Hindlimb muscle (tissue), 1 donor: ENCODE measurements around the gene ENTPD6. TPM values are rescaled to one million over a fixed set of nuclear protein-coding genes. Genes with fewer than 3 reads are reported as not detected.
"Not testable (repeated sequence)": the region's sequence is repeated elsewhere in the genome, so short reads cannot be mapped to it uniquely, and the experiment has no call there.

Experiments
- DNase-seq: peaks from one replicate; pipeline ENCODE4 v3.0.0-alpha.2; 2013
- polyA plus RNA-seq: library from polyadenylated mRNA; unstranded; fragments of 120-200 nt; gene quantifications from one replicate; pipeline ENCODE4 v1.2.1, GENCODE V29; 2013; ENCODE audit not compliant: insufficient read length

ENTPD6 gene
- polyA plus RNA-seq, 1 donor = 33.3 TPM

DNA sequence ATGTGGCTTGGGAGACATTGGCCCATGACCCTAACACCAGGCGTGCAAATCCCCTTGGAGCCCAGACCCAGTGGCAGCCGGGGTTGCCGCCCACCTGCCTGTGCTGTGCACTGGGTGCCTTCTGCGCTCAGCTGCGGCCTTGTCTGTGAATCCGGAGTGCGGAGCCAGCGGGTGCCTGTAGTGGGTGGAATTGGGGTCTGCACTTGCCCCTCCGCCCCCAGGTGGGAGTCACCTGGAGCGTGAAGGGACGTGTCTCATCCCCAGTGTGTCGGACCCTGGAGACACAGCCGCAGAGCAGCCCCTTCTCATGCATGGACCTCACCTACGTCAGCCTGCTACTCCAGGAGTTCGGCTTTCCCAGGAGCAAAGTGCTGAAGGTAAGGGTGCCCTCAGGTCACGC lies 29.4 kb downstream of the ENTPD6 start:
- DNase-seq = no peak

DNA sequence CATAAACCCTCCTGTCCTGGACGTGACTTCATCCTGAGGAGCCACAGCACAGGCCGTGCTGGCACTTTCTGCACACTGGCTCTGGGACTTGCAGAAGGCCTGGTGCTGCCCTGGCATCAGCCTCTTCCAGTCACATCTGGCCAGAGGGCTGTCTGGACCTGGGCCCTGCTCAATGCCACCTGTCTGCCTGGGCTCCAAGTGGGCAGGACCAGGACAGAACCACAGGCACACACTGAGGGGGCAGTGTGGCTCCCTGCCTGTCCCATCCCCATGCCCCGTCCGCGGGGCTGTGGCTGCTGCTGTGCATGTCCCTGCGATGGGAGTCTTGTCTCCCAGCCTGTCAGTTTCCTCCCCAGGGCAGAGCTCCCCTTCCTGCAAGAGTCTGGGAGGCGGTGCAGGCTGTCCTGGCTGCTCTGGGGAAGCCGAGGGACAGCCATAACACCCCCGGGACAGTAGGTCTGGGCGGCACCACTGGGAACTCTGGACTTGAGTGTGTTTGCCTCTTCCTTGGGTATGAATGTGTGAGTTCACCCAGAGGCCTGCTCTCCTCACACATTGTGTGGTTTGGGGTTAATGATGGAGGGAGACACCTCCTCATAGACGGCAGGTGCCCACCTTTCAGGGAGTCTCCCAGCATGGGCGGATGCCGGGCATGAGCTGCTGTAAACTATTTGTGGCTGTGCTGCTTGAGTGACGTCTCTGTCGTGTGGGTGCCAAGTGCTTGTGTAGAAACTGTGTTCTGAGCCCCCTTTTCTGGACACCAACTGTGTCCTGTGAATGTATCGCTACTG lies 30.3 kb downstream of the ENTPD6 start:
- DNase-seq = no peak

DNA sequence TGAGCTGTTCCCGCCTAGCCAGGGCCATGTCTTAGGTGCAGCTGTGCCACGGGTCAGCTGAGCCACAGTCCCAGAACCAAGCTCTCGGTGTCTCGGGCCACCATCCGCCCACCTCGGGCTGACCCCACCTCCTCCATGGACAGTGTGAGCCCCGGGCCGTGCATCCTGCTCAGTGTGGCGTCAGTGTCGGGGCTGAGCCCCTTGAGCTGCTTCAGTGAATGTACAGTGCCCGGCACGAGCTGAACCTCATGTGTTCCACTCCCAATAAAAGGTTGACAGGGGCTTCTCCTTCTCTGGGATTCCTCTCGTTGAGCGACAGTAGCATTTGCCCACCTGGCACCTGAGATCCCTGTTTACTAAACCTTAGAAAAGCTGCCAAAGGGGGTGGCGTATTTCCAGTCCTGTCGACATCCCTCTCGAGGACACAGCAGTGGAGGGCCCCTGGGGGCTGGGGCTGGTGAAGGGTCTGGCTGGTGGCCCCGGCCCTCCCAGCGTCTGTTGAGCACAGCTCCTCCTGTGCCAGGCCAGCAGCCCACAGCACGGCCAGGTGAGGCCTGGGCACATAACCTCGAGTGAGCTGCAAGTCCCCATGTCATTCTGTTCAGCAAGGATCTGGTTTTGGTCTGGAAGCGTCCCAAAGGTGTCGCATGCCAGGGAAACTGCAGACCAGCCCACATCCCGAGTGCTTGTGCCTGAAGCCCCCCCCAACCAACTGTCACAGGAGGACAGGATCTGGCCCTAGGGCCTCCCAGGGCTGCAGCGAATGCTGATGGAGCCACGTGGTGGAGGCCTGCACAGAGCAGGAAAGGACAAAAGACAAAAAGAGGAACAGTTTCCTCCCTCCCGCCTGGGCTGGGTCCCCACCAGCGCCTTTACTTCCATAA lies 31.2 kb downstream of the ENTPD6 start:
- DNase-seq = no peak

DNA sequence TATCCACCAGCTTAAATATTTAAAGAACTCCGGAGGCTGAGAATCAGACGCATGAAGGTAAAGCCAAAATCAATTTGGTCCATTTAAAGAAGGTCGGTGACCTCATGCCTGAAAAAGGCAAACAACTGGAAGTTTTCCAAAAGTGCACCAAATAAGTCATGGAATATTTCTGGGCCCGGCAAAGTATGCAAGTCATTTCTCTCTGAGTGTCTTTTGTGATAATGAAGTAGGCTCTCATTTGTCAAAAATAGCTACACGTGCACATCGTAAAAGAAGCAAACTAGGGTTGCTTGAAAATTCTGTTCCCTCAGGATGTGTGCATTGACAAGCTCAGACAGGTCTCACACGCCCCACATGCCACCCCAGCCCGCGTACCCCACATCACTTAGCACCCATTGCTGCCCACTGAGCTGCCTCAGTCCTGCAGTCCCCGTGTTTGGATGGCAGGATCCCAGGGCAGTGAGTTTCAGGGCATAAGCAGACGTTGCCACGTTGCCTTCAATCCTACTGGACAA lies 31.9 kb downstream of the ENTPD6 start:
- no peak for DNase-seq

DNA sequence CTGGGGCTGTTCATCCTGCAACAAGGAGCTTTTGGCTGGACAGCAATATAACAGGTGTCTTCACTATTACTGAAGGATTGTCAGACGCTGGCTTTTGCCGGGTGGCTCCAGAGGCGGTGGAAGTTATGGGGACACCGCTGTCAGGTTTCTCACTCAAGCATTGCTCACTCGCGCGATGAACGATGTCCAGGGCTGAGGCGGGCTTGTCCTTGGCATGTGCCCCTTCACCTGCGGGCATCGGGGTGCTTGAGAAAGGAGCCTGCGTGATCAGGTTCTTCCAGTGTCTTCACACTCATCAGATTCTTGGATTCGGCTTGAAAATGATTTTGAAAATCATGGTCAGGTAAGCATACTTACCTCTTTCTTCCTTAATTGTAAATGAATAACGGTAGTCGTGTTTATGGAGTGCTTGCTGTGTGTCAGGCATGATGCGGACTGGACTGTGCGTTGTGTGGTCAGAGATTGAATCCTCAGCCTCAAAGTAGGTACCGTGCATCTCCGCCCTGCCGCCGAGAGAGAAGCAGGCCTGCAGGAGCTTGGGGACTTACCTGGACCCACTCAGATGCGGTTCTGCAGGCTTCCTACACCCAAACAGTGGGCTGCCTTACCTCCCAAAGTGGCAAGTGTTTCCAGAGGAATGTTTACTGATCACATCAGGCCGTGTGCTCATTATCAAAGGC lies 34.1 kb downstream of the ENTPD6 start:
- no peak for DNase-seq

DNA sequence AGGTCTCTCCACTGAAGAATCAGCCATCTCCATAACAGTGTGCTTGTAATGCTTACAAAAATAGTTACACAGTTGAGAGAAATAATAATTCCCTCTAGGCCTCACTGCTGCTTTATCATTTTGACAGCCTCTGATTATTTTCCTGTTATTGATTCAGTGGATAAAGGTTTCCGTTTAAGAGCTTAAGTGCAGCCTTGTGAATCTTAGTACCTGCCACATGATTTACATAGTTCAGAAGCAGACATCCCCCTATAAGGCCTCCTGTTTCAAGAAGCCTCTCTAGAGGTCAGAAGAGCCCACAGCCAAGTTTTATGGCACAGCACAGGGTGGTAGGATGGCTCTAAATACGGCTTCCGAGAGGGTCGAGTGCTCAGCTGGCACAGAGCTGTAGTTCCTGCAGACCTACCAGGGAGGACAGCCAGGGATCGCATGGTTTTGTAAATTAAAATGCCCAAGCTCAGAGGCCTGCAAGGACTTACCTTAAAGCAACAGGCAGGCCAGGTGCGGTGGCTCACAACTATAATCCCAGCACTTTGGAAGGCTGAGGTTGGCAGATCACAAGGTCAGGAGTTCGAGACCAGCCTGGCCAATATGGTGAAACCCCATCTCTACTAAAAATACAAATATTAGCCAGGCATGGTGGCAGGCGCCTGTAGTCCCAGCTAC lies 34.8 kb downstream of the ENTPD6 start:
- DNase-seq = no peak

DNA sequence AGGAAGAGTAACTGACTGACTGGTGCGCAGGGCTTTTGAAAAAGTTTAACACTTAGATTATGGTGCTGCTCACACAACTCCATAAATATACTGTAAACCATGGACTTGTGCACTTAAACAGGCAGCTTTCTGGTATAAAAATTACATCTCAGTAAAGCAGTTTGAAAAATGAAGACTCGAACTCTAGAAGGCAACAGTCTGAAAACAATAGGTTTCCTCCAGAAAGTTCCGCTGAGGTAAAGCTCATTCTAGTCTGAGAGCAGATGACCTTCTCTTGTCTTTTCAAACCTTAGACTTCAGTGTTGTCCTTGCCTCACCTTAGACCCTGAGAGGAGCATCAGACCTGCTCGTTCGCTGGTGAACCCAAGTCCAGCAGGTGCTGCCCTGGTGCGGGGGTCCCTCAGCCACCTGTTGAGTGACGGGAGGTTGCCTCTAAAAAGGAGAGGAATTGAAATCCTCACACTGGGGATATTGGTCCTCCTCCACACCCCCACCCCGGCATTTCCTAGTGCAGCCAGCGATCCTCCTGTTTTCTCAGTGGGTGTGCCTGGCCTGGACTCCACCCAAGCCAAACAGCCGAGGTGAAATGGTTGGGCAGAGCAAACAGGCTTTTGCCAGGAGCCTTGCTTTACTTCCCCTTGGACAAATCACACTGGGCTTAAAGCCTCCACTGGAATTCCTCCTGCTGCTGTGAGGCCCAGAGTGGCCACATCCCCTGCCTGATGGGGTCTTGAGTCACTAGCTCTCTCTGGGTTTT lies 37.7 kb downstream of the ENTPD6 start:
- no peak for DNase-seq

DNA sequence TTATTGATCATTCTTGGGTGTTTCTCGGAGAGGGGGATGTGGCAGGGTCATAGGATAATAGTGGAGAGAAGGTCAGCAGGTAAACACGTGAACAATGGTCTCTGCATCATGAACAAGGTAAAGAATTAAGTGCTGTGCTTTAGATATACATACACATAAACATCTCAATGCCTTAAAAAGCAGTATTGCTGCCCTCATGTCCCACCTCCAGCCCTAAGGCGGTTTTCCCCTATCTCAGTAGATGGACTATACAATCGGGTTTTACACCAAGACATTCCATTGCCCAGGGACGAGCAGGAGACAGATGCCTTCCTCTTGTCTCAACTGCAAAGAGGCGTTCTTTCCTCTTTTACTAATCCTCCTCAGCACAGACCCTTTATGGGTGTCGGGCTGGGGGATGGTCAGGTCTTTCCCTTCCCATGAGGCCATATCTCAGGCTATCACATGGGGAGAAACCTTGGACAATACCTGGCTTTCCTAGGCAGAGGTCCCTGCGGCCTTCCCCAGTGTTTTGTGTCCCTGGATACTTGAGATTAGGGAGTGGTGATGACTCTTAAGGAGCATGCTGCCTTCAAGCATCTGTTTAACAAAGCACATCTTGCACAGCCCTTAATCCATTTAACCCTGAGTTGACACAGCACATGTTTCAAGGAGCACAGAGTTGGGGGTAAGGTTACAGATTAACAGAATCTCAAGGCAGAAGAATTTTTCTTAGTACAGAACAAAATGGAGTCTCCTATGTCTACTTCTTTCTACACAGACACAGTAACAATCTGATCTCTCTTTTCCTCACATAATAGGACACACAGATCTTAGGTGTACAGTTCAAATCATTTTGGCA lies 38.7 kb downstream of the ENTPD6 start:
- not testable (repeated sequence) for DNase-seq

DNA sequence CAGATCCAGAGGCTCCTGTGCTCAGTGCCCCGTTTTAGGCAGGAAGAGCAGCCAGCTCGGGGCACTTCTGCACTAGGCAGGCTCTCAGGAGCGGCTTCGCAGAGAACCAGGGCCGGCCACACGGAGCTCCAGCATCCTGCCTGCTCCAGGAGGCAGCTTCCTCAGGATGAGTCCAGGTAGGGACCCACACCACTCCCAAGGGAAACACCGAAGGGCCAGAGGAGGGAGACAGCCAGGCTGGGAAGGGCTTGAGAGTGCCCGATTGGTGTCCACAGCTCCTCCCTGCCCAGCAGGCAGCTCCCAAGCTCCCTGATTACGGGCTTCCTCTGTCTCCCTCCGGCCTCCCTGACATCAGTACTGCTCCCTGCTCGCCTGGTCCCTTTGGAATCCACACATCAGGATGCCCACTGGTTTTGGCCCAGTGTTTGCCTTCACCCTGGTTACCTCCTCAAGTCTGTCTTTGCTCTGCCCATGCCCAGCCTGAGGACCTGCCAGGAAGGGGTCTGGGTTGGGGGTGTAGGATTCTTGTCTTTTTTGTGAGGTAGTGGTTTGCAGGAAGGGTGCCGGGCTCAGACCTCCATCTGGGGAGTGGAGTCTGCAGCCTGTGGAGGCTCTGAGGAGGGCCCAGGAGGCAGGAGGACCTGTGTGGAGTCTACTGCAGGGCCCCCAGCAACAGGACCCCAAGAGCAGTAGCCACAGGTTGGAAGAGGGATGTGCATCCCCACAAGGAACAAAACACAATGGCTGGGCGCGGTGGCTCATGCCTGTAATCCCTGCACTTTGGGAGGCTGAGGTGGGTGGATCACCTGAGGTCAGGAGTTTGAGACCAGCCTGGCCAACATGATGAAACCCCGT lies 41.2 kb downstream of the ENTPD6 start:
- no peak for DNase-seq

DNA sequence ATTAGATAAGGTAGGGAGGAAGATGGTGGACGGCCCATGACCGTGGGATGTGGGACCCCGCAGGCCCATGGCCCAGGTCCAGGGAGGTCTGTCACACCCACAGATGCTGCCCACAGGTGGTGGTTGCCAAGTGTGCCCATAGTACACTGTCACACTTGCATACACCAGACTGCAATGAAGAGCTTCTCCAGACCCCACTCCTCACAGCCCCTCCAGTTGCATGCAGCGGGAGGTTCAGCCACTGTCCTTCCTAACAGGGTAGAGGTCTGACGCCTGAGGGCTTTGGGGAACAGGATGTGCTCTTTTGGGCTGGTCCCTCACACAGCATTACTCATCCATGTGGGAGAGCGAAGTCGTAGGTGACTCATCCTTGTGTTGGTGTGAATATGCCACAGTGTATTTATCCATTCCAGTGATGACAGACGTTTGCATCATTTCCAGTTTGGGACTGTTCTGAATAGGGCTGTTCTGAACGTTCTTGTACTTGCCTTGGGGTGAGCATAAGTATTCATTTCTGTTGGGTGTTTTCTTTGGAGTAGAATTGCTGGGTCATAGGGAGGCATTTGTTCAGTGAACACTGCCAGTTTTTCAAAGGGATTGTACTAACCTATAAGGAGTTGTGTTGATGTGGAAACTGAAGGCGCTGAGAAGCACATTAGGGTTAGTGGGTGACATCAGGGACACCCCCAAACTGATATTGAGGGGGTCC lies 42.3 kb downstream of the ENTPD6 start:
- no peak for DNase-seq

DNA sequence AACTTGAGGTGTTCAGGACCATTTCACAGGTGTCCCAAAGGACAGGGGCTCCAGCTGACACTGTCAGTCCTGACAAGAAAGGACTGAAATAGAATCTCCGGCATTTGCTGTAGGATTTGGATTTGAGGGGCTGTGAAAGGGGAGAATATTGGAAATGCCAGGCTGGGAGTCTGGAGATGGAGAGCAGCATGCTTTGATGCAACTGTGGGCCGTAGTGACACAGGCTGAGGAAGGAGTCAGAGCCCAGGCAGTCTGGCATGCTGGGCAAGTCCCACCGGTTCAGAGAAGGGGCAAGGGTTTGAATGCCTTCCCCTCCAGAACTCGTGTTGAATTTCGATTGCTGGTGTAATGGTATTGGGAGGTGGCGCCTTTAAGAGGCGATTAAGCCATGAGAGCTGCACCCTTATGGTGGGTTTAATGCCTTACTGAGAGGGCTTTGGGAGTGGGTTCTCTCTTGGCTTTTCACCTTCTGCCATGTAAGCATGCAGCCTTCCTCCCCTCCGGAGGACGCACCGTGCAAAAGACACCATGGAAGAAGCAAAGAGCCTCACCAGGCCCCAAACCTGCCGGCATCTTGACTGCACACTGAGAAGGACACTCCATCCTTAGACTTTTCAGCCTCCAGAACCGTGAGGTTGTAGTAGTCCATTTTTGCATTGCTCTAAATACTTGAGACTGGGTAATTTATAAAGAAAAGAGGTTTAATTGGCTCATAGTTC lies 43.0 kb downstream of the ENTPD6 start:
- DNase-seq = no peak

- DNase-seq = no peak
Observed at GRCh38 chr20:25239387-25240370, 44.2 kb downstream of the ENTPD6 start.

GRCh38 chr20:25240851-25241658 lies 45.5 kb downstream of the ENTPD6 start:
- not testable (repeated sequence) for DNase-seq

GRCh38 chr20:25241659-25241955 lies 46.1 kb downstream of the ENTPD6 start:
- DNase-seq = not testable (repeated sequence)

DNA sequence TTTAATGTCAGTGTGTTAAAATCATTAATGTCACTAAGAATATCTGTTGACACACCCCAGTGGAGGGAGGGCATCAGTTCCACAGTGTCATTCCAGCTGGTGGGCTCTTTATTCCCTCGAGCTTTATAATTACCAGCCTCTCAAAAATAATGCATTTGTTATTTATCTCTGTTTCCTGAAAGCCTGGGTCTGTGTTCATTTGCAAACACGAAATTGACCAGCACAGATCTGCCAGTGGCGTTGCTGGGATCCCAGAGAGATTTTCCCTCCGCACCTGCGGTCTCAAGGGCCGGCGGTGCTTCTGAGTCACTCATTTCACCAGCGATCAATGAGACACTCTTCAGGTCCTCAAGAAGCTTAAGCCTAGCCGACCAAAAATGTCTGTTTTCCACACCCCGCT lies 46.7 kb downstream of the ENTPD6 start:
- no peak for DNase-seq

DNA sequence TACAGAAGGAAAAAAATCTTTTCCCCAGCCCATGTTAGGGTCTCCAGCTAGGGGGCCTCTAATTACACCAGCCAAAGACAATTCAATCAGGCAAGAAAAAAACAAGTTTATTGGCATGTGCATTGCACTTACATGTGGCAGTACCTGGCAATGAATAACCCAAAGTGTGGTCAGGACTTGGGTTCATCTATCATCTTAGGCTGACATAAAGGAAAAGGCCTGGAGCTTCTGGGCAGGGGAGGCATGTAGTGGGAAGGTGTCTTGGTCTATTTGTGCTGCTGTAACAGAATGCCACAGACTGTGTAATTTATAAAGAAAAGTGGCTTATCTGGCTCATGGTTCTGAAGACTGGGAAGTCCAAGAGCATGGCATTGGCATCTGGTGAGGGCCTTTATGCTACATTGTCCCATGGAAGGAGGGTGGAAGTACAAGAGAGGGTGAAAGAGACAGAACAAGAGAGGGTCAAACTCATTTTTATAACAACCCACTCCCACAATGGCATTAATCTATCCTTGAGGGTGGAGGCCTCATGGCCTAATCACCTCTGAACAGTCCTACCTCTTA lies 48.0 kb downstream of the ENTPD6 start:
- DNase-seq = no peak
